B cell (primary cell): ENCODE results near the gene TPST2.

Source experiments
- CTCF ChIP-seq: fragments of 200-600 bp; IDR thresholded peaks from one replicate; pipeline ENCODE4 v1.8.0; 2022; ENCODE audit warnings: antibody characterized with exemption, mild to moderate bottlenecking
- EZH2 ChIP-seq: IDR thresholded peaks from 2 replicates; pipeline ENCODE4 v1.6.1; 2012; ENCODE audit warnings: borderline replicate concordance, low read depth, mild to moderate bottlenecking, moderate library complexity, low read length; ENCODE audit not compliant: insufficient read depth, poor library complexity, severe bottlenecking

GRCh38 chr22:26544489-26544888, 45.4 kb downstream of the TPST2 start:
- no peak for TF ChIP-seq EZH2
- TF ChIP-seq CTCF: no peak
